Spleen (tissue), 3 donors: Measurements from ENCODE around the gene DRAP1.

Source experiments
- POLR2A ChIP-seq, 3 donors: fragments of 450-650 bp; IDR thresholded peaks; one replicate each; pipeline ENCODE4 v1.5.1; 2017; ENCODE audit warnings: antibody characterized with exemption in 3 of 3, mild to moderate bottlenecking in 1 of 3
- POLR2AphosphoS5 ChIP-seq, 3 donors: sonication (generic); formaldehyde crosslinking; IDR thresholded peaks; one replicate each; pipeline ENCODE4 v1.5.1; 2017; ENCODE audit warnings: antibody characterized with exemption in 3 of 3

DNA sequence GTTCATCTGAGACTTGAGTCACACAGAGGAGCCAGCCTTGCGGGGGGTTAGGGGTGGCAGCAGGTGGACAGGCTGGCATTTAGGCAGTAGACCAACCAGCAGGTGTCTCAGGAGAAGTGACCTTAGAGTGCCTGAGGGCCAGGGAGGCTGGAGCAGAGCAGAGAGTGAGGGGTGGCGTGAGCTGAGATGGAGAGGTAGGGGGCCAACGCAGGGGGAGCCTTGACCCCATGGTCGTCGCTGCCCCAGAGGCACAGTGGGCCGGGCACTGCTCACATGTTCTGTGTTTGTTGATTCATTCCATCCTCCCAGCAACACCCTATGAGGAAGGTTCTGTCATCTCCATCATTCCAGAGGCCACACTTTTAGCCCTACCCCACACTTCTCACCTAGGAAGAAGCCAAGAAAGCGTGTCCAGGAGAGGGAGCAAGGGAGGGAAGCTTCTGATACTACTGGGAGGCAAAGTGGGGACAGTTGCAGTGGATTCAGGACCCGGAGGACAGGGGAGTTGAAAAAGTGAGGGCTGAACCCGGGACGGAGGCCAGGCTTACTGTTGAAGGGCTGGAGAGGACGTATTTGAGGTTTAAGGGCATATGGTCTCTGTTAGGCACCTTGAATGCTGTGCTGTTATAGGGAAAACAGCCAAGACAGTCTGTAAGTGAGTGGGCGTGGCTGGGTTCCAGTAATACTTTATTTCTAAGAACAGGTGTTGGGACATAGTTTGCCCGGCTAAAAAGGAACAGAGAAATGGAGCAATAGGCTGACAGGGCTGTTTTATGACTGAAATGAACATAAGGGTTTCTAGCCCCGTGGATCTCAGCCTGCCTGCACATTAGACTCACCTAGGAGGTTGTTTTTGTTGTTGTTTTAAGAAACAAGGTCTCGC is 49.6 kb downstream of the DRAP1 start:
- TF ChIP-seq POLR2AphosphoS5 (IDR thresholded peaks at IDR 0.05): peak in 1 of 3 donors; percentile 50
- TF ChIP-seq POLR2A (IDR thresholded peaks at IDR 0.05): no peak
